Keratinocyte (primary cell): ENCODE data around the gene MYB. TPM values are rescaled to one million over a fixed set of nuclear protein-coding genes. Genes with fewer than 3 reads are reported as not detected.

ENCODE experiments used
- DNase-seq: peaks from one replicate; pipeline ENCODE4 v3.0.0-alpha.2; 2011; ENCODE audit warnings: low read depth, missing footprints, low spot score
- FAIRE-seq: peaks from 2 replicates; lab custom pipeline; 2011; peaks lifted over from hg19 to GRCh38; lab: Jason Lieb, UNC
- H2AFZ ChIP-seq: 2 replicates; pipeline ENCODE4 v1.6.0; 2012; ENCODE audit warnings: low read length, control low read depth, inconsistent platforms; ENCODE audit not compliant: control insufficient read depth
- H3K27ac ChIP-seq: 2 replicates; pipeline ENCODE4 v1.5.1; 2011; ENCODE audit warnings: low read length; ENCODE audit not compliant: control insufficient read depth, insufficient read depth
- H3K27me3 ChIP-seq: 3 replicates; pipeline ENCODE4 v1.6.0; 2011; ENCODE audit warnings: low read length; ENCODE audit not compliant: control insufficient read depth, insufficient read depth; ENCODE audit errors: extremely low read depth
- H3K36me3 ChIP-seq, 2 experiments: 2 replicates in 1 of 2; 3 replicates in 1 of 2; pipeline ENCODE4 v1.5.1; 2011; ENCODE audit warnings: low read length in 2 of 2, mild to moderate bottlenecking in 1 of 2; ENCODE audit not compliant: control insufficient read depth in 2 of 2, insufficient read depth in 2 of 2; ENCODE audit errors: extremely low read depth in 1 of 2
- H3K4me1 ChIP-seq: 3 replicates; pipeline ENCODE4 v1.5.1; 2011; ENCODE audit warnings: low read length; ENCODE audit not compliant: control insufficient read depth, insufficient read depth; ENCODE audit errors: extremely low read depth
- H3K4me2 ChIP-seq: 3 replicates; pipeline ENCODE4 v1.6.0; 2011; ENCODE audit warnings: low read depth, low read length; ENCODE audit not compliant: control insufficient read depth, insufficient read depth; ENCODE audit errors: extremely low read depth
- H3K4me3 ChIP-seq, 3 experiments: fragments of 200-600 bp in 1 of 3; sonication (generic) in 1 of 3; 2 replicates in 2 of 3; 3 replicates in 1 of 3; pipeline ENCODE4 v1.5.1; 2011 to 2016; ENCODE audit warnings: low read length in 3 of 3, mild to moderate bottlenecking in 3 of 3, control low read depth in 2 of 3, inconsistent platforms in 1 of 3, low read depth in 1 of 3, mixed read lengths in 1 of 3, mixed run types in 1 of 3, moderate library complexity in 1 of 3; ENCODE audit not compliant: control insufficient read depth in 2 of 3, insufficient read depth in 2 of 3; ENCODE audit errors: extremely low read depth in 1 of 3
- H3K79me2 ChIP-seq: 2 replicates; pipeline ENCODE4 v1.6.0; 2012; ENCODE audit warnings: low read length; ENCODE audit not compliant: control insufficient read depth, insufficient read depth
- H3K9ac ChIP-seq: 3 replicates; pipeline ENCODE4 v1.6.0; 2011; ENCODE audit warnings: low read length; ENCODE audit not compliant: control insufficient read depth, insufficient read depth; ENCODE audit errors: extremely low read depth
- H3K9me1 ChIP-seq: 3 replicates; pipeline ENCODE4 v1.6.0; 2011; ENCODE audit warnings: low read length; ENCODE audit not compliant: control insufficient read depth, insufficient read depth; ENCODE audit errors: extremely low read depth
- H3K9me3 ChIP-seq: 2 replicates; pipeline ENCODE4 v1.5.1; 2012; ENCODE audit warnings: low read depth, low read length; ENCODE audit not compliant: control insufficient read depth
- H4K20me1 ChIP-seq: 3 replicates; pipeline ENCODE4 v1.6.0; 2011; ENCODE audit warnings: low read length; ENCODE audit not compliant: control insufficient read depth, insufficient read depth; ENCODE audit errors: extremely low read depth
- CTCF ChIP-seq, 3 experiments: IDR thresholded peaks in 1 of 3; conservative IDR thresholded peaks in 1 of 3; optimal IDR thresholded peaks in 1 of 3; 2 replicates in 2 of 3; 3 replicates in 1 of 3; pipeline versions ENCODE3 to v1.5.1; 2011; ENCODE audit warnings: low read length in 3 of 3, mild to moderate bottlenecking in 3 of 3, moderate library complexity in 2 of 3, control low read depth in 1 of 3, inconsistent platforms in 1 of 3; ENCODE audit not compliant: insufficient read depth in 2 of 3; ENCODE audit errors: extremely low read depth in 1 of 3
- EZH2 ChIP-seq: IDR thresholded peaks from one replicate; pipeline ENCODE4 v1.6.1; 2012; ENCODE audit warnings: inconsistent platforms, mild to moderate bottlenecking, low read length, moderate library complexity
- dilution Hi-C: fragments of 300-500 bp; cut with MboI; formaldehyde crosslinking; loops from one replicate; pipeline ENCODE4 v1.7.0; 2020; ENCODE audit warnings: low sequenced_read_pairs; ENCODE audit not compliant: extremely low pct_ligation_motif_present
- polyA plus RNA-seq, 5 experiments: library from polyadenylated mRNA; depleted of rRNA in 3 of 5; stranded (reverse) in 3 of 5; stranded (forward) in 1 of 5; unstranded in 1 of 5; fragments of >200 nt; gene quantifications; 1 replicate in 1 of 5; 2 replicates in 3 of 5; 3 replicates in 1 of 5; pipeline versions ENCODE4 v1.2.1 to v1.2.3, GENCODE V29; 2011 to 2012; ENCODE audit warnings: missing spikeins in 2 of 5, low read depth in 1 of 5, low replicate concordance in 1 of 5

MYB gene
- polyA plus RNA-seq, 1 donor (not counting 4 experiments of a cell fraction or from before 2014, with no cell fraction given), result 0.04 TPM

- TF ChIP-seq EZH2 (peak; percentile 96), CTCF (optimal IDR thresholded peaks at IDR 0.05 in 1 of 3, IDR thresholded peaks at IDR 0.05 in 1 of 3, conservative IDR thresholded peaks at IDR 0.05 in 1 of 3; ENCODE audit: extremely low read depth in 1 of 3, insufficient read depth in 2 of 3, low read length in 3 of 3) (no peak)
- Histone ChIP-seq H3K27ac (no peak overlapping the region), H3K4me2 (peak overlapping the region; percentile 95), H2AFZ (peak overlapping the region; percentile 70), H3K79me2 (no peaks in the 10 kb centered on the region), H3K27me3 (peaks cover 24% of the 10 kb centered on the region), H3K4me1 (peaks cover 11% of the 10 kb centered on the region), H3K9me3 (no peaks in the 10 kb centered on the region), H4K20me1 (no peaks in the 10 kb centered on the region), H3K9me1 (no peaks in the 10 kb centered on the region), H3K4me3 (peak overlapping the region; percentile 27 to 80 (median 67)), H3K9ac (peak overlapping the region; percentile 13), H3K36me3 (no peaks in the 10 kb centered on the region)
- DNase-seq, result no peak
- FAIRE-seq, result no peak
- dilution Hi-C loops, result no loop called here
These were observed 1.2 kb downstream of the MYB start for GRCh38 chr6:135182071-135183001.

- Histone ChIP-seq H3K4me2 (peak overlapping the region; percentile 95), H3K9ac (no peak overlapping the region), H3K27me3 (peaks cover 24% of the 10 kb centered on the region), H3K9me3 (no peaks in the 10 kb centered on the region), H3K27ac (no peak overlapping the region), H2AFZ (peak overlapping the region; percentile 48), H3K79me2 (no peaks in the 10 kb centered on the region), H3K4me1 (peaks cover 11% of the 10 kb centered on the region), H3K9me1 (no peaks in the 10 kb centered on the region), H3K36me3 (no peaks in the 10 kb centered on the region), H4K20me1 (no peaks in the 10 kb centered on the region), H3K4me3 (peak overlapping the region; percentile 27 to 80 (median 67))
- TF ChIP-seq EZH2, result no peak
- dilution Hi-C loops, result no loop called here
- DNase-seq, result no peak
- FAIRE-seq, result no peak
These were observed 2.0 kb downstream of the MYB start for GRCh38 chr6:135183002-135183531.
